ENCODE measurements around the gene RCBTB2.
A peak's percentile ranks its signal among the peaks of the same experiment; 100 is the strongest.

- TF ChIP-seq JUND (IDR thresholded peaks at IDR 0.05) (peak; percentile 38 to 58), CTCF (IDR thresholded peaks at IDR 0.05; ENCODE audit: low read depth, low read length, missing input control) (no peak), MAX (IDR thresholded peaks at IDR 0.05) (peak; percentile 46), YY1 (IDR thresholded peaks at IDR 0.05) (peak; percentile 76)
Observed at GRCh38 chr13:48547663-48548092, 14.8 kb upstream of the RCBTB2 start.
